RKO (cell line): Measurements from ENCODE around the gene UBE2O.
"Not testable (repeated sequence)": the region's sequence is repeated elsewhere in the genome, so short reads cannot be mapped to it uniquely, and the experiment has no call there.

Source experiments
- DNase-seq: peaks from one replicate; pipeline ENCODE4 v3.0.0-alpha.2; 2016; ENCODE audit warnings: low spot score

UBE2O gene

DNA sequence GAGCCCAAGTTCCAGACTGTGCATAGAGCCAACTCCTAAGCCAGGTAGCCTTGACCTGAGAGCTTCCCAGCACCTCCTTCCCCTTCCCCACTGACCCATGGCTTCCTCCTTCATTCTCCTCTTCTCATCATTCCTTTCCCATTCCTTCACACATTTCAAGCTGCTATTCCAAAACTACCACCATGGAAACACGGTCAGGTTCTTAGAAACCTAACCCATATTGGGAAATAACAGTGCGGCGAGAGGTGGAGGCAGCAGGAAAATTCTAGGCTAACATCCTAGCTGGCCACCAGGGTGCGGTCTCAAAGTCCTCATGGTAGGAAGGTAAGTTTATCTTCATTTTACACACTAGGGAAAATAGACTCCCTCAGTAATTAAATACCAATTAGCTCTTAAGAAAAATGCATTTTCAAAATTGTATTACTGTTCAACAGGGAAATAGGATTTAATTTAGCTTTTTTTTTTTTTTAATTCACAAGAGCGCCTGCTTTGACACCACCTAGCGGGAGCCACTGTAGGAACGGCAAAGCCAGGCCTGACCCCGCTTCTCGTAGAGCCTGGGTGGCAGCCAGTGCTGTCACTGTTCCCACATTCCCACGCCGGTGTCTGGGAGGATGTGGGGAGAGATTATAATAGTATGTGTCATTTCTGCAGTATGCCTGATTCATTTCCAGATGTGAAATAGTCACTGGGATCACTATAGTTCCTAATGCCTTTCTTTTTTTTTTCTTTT is 82.5 kb downstream of the UBE2O start:
- peak; percentile 99 for DNase-seq

DNA sequence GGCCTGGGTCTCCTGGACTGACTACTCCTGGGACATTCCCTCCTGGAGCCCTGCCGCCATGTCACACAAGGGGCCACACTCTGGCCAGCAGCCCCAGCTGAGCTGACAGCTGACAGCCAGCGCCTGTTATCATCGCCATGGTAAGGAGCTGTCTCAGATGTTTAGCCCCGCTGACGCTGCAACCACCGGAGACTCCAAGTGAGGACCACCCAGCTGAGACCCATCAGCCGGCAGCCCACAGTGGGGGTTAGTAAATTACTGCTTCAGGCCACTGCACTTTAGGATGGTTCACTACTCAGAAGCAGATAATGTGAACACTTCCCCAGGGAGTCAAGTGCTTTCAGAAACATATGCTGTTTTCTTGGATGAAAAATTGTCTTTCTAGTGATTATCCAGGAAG is 83.1 kb downstream of the UBE2O start:
- DNase-seq = no peak

DNA sequence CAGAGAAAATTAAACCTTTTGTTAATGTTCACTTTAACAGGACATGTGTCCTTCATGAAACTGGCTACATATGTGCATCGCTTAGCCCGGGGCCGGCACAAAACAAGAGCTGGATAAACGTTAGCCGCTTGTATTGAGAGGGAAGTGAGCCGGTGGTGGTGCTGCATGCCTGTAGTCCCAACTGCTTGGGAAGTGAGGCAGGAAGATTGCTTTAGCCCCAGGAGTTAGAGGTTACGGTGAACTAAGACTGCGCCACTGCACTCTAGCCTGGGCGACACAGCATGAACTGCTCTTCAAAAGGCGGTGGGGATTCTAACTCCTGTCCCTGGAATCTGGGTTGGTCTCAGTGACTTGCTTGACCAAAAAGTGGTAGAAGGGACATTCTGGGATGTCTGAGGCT is 83.6 kb downstream of the UBE2O start:
- DNase-seq = no peak

DNA sequence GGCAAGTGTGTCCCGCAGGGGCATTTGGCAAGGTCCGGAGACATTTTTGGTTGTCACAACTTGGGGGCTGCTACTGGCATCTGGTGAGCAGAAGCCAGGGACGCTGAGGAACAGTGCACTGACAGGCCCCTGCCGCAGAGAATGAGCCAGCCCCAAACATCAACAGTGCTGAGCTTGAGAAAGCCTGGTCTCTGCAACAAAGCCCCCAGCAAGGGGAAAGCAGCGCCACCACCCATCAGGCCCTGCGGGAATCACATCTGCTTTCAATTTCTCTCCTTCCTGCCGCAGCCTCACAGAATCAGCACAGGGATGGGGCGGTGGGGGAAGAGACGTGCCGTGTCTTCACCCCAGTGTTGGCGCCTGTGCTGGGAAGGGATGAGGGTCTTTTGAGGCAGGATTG is 84.4 kb downstream of the UBE2O start:
- DNase-seq = no peak

DNA sequence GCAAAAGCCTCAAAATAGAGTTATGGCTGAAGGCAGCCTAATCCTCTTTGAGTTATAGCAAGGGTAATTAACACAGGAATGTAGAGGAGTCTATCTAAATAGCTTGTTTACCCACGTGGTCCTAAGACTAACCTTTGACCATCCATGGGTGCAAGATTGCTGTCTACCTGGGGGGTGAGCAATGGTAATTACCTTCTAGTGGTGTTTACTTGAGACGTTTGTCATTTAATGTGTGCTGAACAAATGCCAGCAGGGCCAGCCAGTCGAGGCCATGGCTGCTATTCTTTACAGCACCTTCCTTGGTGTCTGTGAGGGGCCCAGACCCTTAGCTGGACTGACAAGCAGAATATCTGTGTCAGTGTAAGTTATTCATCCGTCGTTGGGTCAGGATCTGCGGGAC is 85.3 kb downstream of the UBE2O start:
- no peak for DNase-seq

DNA sequence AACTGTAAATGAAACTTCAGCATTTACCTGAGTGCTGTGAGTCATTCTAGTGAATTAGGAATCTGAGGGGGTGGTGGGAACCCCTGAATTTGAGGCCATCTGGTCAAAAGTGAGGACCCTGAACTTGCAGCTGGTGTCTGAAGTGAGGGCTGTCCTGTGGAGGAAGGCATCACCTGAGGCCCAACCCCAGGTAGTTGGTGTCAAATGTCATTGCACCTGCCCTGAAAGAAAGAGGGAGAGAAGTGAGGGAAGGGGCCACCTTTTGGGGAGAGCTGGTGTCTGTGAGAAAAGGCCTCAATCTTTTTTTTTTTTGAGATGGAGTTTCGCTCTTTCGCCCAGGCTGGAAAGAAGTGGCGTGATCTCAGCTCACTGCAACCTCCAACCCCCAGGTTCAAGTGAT is 86.7 kb downstream of the UBE2O start:
- no peak for DNase-seq

DNA sequence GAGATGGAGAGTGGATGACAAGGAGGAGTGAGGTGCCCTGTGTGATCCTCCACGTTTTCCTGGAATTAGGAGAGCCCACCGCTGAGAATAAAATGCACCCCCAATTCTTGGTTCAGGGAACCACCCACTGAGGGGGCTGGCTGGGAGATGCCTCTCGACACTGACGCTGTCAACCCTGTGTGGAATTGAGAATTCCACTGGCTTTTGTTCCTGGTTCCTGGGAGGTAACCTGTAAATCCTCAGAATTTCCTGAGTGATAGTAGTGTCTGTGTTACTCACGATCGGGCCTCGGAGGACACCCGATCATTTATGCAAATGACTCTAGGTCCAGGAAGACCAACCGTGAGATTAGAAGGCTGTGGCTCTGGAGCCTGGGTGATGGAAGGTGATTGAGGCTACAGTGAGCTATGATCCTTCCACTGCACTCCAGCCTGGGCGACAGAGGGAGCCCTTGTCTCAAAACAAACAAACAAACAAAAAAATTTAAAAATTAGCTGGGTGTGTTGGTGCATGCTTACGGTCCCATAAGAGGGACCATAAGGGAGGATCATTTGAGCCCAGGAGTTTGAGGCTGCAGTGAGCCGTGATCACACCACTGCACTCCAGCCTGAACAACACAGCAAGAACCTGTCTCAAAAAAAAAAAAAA is 87.6 kb downstream of the UBE2O start:
- DNase-seq = no peak

DNA sequence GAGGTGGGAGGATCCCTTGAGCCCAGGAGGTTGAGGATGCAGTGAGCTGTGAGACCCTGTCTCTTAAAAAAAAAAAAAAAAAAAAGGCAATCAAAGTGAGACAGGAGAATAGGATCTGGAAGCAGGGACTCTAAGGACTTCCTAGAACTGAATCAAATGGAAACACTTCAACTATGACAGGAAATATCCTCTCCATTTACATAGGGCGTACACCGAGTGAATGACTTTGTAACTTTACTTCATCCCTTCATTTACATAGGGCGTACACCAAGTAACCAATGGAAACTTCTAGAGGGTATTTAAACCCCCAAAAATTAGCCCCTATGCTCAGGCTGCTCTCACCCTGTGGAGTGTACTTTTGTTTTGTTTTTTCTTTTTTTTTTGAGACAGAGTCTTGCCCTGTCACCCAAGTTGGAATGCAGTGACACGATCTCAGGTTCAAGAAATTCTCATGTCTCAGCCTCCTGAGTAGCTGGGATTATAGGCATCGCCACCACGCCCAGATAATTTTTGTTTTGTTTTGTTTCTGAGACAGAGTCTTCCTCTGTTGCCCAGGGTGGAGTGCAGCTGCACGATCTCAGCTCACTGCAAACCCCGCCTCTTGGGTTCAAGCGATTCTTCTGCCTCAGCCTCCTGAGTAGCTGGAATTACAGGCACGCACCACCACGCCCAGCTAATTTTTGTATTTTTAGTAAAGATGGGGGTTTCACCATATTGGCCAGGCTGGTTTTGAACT is 89.7 kb downstream of the UBE2O start:
- no peak for DNase-seq

DNA sequence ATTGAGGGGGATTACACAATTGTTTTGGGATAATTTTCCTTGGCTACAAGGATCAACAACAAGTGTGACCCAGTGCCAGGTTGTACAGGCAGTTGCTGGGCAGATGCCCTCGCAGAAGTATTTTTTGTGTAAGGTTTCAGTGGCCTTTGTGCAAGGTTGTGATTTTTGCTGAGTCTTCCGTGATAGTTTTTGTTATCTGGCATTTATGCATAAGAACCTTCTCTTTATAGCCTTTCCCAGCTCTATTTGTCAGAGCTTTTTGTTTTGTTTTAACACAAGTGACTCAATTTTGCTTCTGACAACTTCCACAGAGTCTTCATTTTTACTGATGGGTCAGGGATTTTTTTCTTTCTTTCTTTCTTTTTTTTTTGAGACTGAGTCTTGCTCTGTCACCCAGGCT is 92.5 kb downstream of the UBE2O start:
- no peak for DNase-seq

DNA sequence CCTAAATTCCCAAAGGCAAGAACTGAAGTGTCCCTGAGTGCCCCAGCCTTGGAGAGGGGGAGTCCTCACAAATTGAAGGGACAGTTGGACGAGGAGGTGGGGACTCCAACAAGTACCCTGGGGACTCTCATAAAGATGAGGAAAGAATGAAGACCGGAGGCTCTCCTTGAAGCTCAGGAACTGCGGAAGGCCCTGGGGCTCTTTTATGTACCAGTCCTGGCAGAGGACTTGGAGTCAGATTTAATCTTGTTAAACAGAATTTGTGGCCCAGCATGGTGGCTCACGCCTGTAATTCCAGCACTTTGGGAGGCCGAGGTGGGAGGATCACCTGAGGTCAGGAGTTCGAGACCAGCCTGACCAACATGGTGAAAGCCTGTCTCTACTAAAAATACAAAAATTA is 93.2 kb downstream of the UBE2O start:
- DNase-seq = not testable (repeated sequence)

DNA sequence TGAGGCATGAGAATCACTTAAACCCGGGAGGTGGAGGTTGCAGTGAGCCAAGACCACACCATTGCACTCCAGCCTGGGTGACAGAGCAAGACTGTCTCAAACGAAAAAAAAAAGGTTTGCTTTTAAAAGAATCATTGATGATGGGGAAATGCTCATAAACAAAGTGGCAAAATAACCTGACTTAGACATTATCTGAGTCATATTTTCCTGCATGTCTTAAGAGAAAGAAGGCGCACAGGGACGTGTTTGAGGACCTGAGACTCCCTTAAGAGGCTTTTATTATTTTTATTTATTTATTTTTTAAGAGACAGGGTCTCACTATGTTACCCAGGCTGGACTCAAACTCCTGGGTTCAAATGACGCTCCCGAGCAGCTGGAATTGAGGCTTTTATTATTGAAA is 93.6 kb downstream of the UBE2O start:
- no peak for DNase-seq

DNA sequence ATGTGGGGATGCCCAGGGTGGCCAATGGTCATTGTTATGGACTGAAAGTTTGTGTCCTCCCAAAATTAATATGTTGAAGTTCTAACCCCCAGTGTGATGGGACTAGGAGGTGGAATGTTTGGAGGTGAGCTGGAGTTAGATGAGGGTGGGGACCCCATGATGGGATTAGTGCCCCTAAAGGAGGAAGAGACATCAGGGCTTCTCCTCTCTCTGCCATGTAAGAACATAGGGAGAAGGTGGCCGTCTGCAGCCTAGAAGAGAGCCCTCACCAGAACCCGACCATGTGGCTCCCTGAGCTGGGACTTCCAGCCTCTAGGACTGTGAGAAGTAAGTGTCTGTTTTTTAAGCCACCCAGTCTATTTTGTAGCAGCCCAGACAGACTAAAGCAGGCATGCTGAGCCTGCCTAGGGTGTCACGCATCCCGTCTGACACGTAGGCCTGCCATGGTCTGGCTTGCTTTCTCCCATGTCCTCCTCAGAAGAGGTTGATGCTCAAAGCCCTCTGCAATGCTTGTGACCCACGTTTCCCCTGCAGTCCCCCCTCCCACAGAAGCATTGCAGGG is 95.3 kb downstream of the UBE2O start:
- no peak for DNase-seq

DNA sequence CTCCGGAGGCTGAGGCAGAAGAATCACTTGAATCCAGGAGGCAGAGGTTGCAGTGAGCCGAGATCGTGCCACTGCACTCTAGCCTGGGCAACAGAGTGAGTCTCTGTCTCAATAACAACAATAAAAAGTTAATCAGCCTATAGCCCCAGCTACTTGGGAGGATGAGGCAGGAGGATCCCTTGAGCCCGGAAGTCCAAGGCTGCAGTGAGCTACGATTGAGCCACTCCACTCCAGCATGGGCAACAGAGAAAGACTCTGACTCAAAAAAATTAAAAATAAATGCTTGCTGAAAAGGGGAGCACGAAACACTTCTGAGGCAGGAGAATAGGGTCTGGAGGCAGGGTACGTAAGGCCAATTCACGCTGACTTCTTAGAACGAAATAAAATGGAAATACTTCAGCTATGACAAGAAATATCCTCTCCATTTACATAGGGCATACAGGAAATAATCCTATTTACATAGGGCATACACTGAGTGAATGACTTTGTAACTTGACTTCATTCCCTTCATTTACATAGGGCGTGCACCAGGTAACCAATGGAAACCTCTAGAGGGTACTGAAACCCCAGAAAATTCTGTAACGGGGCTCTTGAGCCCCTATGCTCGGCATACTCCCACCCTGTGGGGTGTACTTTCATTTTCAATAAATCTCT is 96.0 kb downstream of the UBE2O start:
- DNase-seq = no peak

DNA sequence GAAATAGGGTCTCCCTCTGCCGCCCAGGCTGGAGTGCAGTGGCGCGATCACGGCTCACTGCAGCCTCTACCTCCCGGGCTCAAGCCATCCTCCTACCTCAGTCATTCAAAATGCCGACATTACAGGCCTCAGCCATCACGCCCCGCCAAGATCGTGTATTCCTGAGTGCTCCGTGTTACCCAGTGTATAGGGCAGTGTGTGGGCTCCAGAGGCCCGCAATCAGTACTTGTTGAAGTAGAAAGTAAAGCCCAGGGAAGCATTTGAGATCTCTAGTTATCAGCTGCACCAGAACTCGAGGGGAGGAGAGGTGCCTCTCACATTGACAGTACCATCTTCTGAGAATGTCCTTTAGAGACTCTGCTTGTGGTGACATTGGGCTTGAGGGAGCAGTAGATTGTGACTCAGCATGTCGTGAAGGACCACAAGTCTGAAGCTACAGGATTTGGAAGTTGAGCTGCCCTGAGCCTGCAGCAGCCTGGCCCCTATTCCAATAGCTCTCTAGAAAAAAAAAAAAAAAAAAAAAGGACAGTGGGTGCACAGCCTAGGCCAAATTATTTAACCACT is 98.1 kb downstream of the UBE2O start:
- DNase-seq = no peak

DNA sequence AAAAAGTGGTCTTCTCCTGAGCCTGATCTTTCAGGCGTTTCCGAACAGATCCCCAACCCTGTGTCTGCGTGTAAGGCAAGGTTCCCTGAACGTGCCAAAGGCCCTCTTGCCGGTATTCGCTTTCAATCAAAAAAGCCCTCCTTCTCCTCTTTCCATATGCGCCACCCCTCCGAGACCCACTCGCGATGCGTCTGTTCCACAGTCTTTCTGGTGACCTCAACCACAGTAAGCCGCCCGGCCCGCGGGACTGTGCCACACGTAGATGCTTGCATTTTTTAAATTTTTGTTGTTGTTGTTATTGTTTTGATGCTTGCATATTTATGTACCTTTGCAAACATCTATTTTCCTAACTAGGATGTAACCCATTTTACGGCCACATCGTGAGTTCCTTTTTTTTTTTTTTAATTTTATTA is 98.6 kb downstream of the UBE2O start:
- no peak for DNase-seq

DNA sequence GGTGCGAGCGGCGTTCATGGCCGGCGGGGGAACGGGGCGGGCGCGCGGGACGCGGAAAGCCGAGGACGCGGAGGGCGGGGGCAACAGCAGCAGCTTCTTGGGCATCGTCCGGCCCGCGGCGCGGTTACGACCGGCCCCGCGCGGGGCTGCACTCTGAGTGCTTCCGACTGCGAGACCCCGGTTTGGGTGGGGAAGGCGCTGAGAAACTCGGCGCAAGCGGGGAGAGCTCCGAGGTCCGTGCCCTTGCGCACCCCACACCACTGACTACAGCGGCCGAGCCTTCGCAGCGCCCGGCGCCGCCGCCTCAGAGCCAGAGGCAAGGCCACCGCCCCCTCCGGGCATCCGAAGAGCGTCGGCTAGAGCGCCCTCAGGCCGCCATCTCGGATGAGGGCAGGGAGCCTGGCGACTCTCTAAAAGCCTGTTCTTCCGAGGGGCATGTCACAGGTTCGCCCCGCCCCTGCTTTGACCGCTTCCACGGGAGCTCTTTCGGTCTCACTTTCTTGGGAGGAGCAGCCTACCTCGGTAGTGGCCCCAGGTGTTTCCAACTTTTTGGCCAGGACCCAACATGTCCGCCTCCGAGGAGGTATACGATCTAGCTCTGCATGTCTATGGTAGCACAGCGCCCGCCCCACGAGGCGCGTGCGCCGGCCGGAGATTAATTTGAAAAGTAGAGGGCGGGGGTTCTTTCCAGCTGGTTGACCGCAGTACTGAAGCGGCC is 99.2 kb downstream of the UBE2O start, which contains the start of gene PRPSAP1:
PRPSAP1 (minus strand) TSS at position 318 of the 718 bp plus-strand sequence; CDS start at position 105, 213 bp downstream.
- DNase-seq = peak; percentile 93

DNA sequence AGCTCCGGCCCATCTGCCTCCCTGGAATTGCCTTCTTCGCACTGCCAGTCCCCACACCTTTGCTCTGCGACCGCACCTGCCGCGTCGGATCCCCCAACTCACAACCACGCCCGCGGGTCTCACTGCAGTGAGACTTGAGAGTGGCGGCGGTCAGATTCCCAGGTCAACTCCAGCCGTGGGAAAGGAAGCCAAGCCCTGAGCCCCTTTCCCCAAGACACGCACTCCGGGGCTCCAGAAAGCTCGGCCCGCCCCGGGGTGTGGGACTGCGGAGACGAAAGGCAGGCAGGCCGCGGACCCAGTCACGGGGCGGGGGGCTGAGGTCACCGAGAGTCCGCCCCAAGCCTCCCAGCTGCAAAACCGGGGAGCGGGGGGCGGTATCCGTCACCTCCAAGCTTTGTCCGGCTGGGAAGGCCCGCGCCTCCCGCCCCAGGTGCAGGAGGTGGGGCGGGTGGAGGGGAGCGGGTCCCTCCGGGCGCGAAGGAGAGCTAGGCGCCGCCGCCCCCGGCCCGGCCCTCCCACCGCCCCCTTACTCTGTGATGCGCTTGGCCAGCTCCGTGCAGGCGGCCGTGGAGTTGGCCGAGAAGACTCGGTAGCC is 99.9 kb downstream of the UBE2O start:
- peak; percentile 47 for DNase-seq

DNA sequence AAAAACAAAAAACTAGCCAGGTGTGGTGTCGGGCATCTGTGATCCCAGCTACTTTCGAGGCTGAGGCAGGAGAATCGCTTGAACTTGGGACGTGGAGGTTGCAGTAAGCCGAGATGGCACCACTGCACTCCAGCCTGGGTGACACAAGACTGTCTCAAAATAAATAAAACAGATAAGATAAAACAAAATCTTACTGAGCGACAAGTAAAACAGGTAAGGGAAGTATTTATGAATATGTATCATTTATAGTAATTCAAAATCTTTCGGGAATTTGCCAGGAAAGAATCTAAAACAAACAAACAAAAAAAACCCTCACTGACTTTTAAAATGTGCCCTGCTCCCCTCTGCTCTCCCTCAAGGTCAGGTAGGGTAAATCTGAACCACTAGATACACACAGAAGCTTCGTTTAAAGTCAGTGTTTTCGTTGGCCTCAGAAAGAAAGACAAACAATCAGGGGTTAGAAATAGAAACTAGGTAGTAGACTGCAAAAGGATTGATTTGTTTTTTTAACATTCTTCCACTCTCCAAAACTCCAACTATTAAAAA is 101.4 kb downstream of the UBE2O start:
- no peak for DNase-seq

DNA sequence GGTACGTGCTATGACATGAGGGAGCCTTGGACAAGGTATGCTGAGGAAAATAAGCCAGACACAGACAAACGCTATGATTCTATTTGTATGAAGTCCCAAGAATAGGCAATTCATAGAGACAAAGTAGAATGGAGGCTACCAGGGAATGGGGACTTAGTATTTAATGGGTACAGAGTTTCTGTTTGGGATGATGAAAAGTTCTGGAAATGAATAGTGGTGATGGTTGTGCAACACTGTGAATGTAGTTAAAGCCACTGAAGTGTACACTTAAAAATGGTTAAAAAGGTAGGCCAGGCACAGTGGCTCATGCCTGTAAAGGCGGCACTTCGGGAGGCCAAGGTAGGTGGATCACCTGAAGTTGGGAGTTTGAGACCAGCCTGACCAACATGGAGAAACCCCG is 102.5 kb downstream of the UBE2O start:
- DNase-seq = no peak

DNA sequence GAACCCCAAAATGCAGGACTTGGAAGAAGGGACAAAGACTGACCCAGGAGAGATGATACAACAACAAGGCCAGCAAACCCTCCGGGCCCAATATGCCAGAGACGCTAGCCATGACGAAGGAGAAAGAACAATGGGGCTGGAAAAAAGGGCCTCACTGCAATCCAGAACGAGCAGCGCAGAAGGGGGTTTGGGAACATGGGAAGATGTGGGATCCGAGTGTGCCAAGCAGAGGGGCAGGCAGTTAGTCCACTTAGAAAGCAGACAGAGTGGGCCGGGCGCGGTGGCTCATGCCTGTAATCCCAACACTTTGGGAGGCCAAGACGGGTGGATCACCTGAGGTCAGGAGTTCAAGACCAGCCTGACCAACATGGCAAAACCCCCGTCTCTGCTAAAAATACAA is 106.0 kb downstream of the UBE2O start:
- not testable (repeated sequence) for DNase-seq
